GM12878 (cell line): ENCODE measurements around the gene HOXD13. TPM values are rescaled to one million over a fixed set of nuclear protein-coding genes. Genes with fewer than 3 reads are reported as not detected.

Experiments
- ATAC-seq: fragments of 200-7000 bp; cut with Tn5 transposase; 3 replicates; pipeline ENCODE4 v1.9.1; 2020; ENCODE audit warnings: mild to moderate bottlenecking, moderate library complexity
- BruUV-seq: library from RNA; stranded (reverse); fragments of 400-500 nt; replicated peaks from 2 replicates; lab custom pipeline; 2021; lab: Mats Ljungman, UMichigan
- CTCF ChIA-PET: fragments of 300-600 bp; sonication (Branson Sonifier 250); formaldehyde crosslinking; extraction: SDS; loops from one replicate; lab custom pipeline; 2021; ENCODE audit warnings: inconsistent platforms; lab: Yijun Ruan, JAX
- POLR2A ChIA-PET: fragments of 350-600 bp; formaldehyde crosslinking; extraction: SDS; loops from one replicate; lab custom pipeline; 2021; ENCODE audit warnings: inconsistent platforms; lab: Charles Lee
- RAD21 ChIA-PET: fragments of 300-600 bp; sonication (Branson Sonifier 250); formaldehyde crosslinking; loops from one replicate; lab custom pipeline; 2023; ENCODE audit warnings: antibody characterized with exemption; ENCODE audit not compliant: unreplicated experiment; lab: Charles Lee
- SMC1A ChIA-PET: fragments of 300-600 bp; sonication (Branson Sonifier 250); formaldehyde crosslinking; loops from one replicate; lab custom pipeline; 2023; ENCODE audit not compliant: unreplicated experiment, uncharacterized antibody; lab: Charles Lee
- DNase-seq: peaks from one replicate; pipeline ENCODE4 v3.0.0-alpha.2; 2011; ENCODE audit warnings: low read depth, low spot score
- FAIRE-seq: peaks from 3 replicates; lab custom pipeline; 2011; peaks lifted over from hg19 to GRCh38; lab: Jason Lieb, UNC
- H2AFZ ChIP-seq: 2 replicates; pipeline ENCODE4 v1.6.0; 2011; ENCODE audit warnings: low read depth, low read length, control low read depth; ENCODE audit not compliant: control insufficient read depth
- H3K27ac ChIP-seq: 2 replicates; pipeline ENCODE4 v1.5.1; 2011; ENCODE audit warnings: control low read depth; ENCODE audit not compliant: control insufficient read depth, insufficient read depth
- H3K27me3 ChIP-seq, 2 experiments: replicated peaks in 1 of 2; 2 replicates each; pipeline versions ENCODE4 v1.6.0 to v1.6.1; 2011; ENCODE audit warnings: low read length in 1 of 2; ENCODE audit not compliant: control insufficient read depth in 2 of 2, insufficient read depth in 2 of 2
- H3K36me3 ChIP-seq, 2 experiments: 2 replicates each; pipeline ENCODE4 v1.5.1; 2011; ENCODE audit warnings: low read length in 1 of 2; ENCODE audit not compliant: control insufficient read depth in 2 of 2, insufficient read depth in 2 of 2
- H3K4me1 ChIP-seq: 2 replicates; pipeline ENCODE4 v1.6.1; 2011; ENCODE audit warnings: mild to moderate bottlenecking, low read length, moderate library complexity, mixed read lengths; ENCODE audit not compliant: control insufficient read depth, insufficient read depth
- H3K4me2 ChIP-seq: 2 replicates; pipeline ENCODE4 v1.6.0; 2011; ENCODE audit warnings: control low read depth; ENCODE audit not compliant: control insufficient read depth, insufficient read depth
- H3K4me3 ChIP-seq: fragments of 200-600 bp; sonication (generic); 2 replicates; pipeline ENCODE4 v1.5.1; 2016
- H3K79me2 ChIP-seq: 2 replicates; pipeline ENCODE4 v1.6.0; 2011; ENCODE audit warnings: low read length; ENCODE audit not compliant: control insufficient read depth, insufficient read depth
- H3K9ac ChIP-seq: 2 replicates; pipeline ENCODE4 v1.8.0; 2011; ENCODE audit warnings: low read length, control low read depth, mixed read lengths; ENCODE audit not compliant: control insufficient read depth, insufficient read depth
- H3K9me3 ChIP-seq: replicated peaks from 3 replicates; pipeline ENCODE4 v1.5.1; 2011; ENCODE audit warnings: mild to moderate bottlenecking, low read length; ENCODE audit not compliant: control insufficient read depth, insufficient read depth
- H4K20me1 ChIP-seq: 2 replicates; pipeline ENCODE4 v1.6.0; 2011; ENCODE audit not compliant: control insufficient read depth, insufficient read depth
- BCL3 ChIP-seq: IDR thresholded peaks from 2 replicates; pipeline ENCODE4 v1.6.1; 2011; ENCODE audit warnings: borderline replicate concordance, low read depth, mild to moderate bottlenecking, moderate library complexity, low read length; ENCODE audit not compliant: insufficient read depth, poor library complexity, severe bottlenecking
- CUX1 ChIP-seq: IDR thresholded peaks from 2 replicates; pipeline ENCODE4 v1.6.1; 2012; ENCODE audit warnings: improper control_type of control experiment, low read depth, low read length; ENCODE audit not compliant: insufficient replicate concordance
- FOXK2 ChIP-seq: fragments of 450-650 bp; IDR thresholded peaks from 2 replicates; pipeline ENCODE4 v1.6.1; 2017; ENCODE audit warnings: mild to moderate bottlenecking, moderate library complexity
- IKZF2 ChIP-seq, 2 experiments: fragments of 450-650 bp; IDR thresholded peaks; 2 replicates each; pipeline ENCODE4 v1.6.1; 2017; ENCODE audit warnings: mild to moderate bottlenecking in 2 of 2, moderate library complexity in 2 of 2
- MXI1 ChIP-seq: fragments of 150-350 bp; IDR thresholded peaks from 2 replicates; pipeline ENCODE4 v1.6.1; 2011; ENCODE audit warnings: low read depth, mild to moderate bottlenecking, inconsistent platforms, low read length, improper control_type of control experiment
- NR2C1 ChIP-seq: fragments of 450-650 bp; IDR thresholded peaks from 2 replicates; pipeline ENCODE4 v1.6.1; 2017; ENCODE audit warnings: antibody characterized with exemption, mild to moderate bottlenecking, moderate library complexity
- RCOR1 ChIP-seq: conservative IDR thresholded peaks from 2 replicates; pipeline ENCODE4 v1.6.1; 2012; ENCODE audit warnings: low read depth, low read length, improper control_type of control experiment
- RUNX3 ChIP-seq: IDR thresholded peaks from 2 replicates; pipeline ENCODE4 v1.6.1; 2012; ENCODE audit warnings: low read length, inconsistent platforms
- SMAD1 ChIP-seq: fragments of 450-650 bp; IDR thresholded peaks from 2 replicates; pipeline ENCODE4 v1.6.1; 2018; ENCODE audit warnings: mild to moderate bottlenecking, low read depth; ENCODE audit not compliant: partially characterized antibody
- SREBF2 ChIP-seq: IDR thresholded peaks from 2 replicates; pipeline ENCODE4 v1.6.1; 2012; ENCODE audit warnings: mild to moderate bottlenecking, low read length
- WGBS: methylation state at CpG from one replicate; pipeline ENCODE4 v1.1.6; 2016; ENCODE audit warnings: low lambda C conversion rate; ENCODE audit not compliant: insufficient replicate concordance, insufficient coverage; ENCODE audit errors: missing lambda C conversion rate; 5-methylcytosine and 5-hydroxymethylcytosine counted together
- in situ Hi-C: fragments of 300-500 bp; cut with MboI; formaldehyde crosslinking; loops from 9 replicates; pipeline ENCODE4 v1.14.3; 2018; ENCODE audit warnings: mixed read lengths
- intact Hi-C: fragments of 100-400 bp; cut with micrococcal nuclease; formaldehyde crosslinking; loops from one replicate; pipeline ENCODE4 v1.14.2; 2022; ENCODE audit not compliant: unreplicated experiment
- polyA plus RNA-seq, 11 experiments: library from polyadenylated mRNA; depleted of rRNA in 4 of 11; unstranded in 6 of 11; stranded (reverse) in 5 of 11; fragments of >200 nt; fragmentation: Nextera tagmentation in 4 of 11; fragmentation: Illumina TruSeq in 1 of 11; extraction: Ambion mirVana in 4 of 11; extraction: Trizol in 1 of 11; gene quantifications; 1 replicate in 1 of 11; 2 replicates in 10 of 11; pipeline versions ENCODE4 v1.2.1 to v1.2.3, GENCODE V29; 2011 to 2016; ENCODE audit warnings: inconsistent platforms in 2 of 11, missing spikeins in 2 of 11, low read depth in 1 of 11
- total RNA-seq, 4 experiments: library from RNA; depleted of rRNA in 3 of 4; stranded (reverse); fragments of >200 nt in 3 of 4; fragmentation: Illumina TruSeq in 1 of 4; extraction: Trizol in 1 of 4; gene quantifications; 2 replicates each; pipeline versions ENCODE4 v1.2.1 to v1.2.3, GENCODE V29; 2013 to 2021

The HOXD13 gene
- total and polyA plus RNA-seq, 10 of the 15 experiments (the other 5 are each of a cell fraction or from before 2014, with no cell fraction given), result not detected

GRCh38 chr2:176121190-176122051, 28.9 kb downstream of the HOXD13 start:
- Histone ChIP-seq H3K79me2 (no peaks in the 10 kb centered on the region), H3K27me3 (peaks cover 5 to 37% of the 10 kb centered on the region in 2 experiments), H3K36me3 (no peaks in the 10 kb centered on the region), H4K20me1 (no peaks in the 10 kb centered on the region), H3K27ac (no peak overlapping the region), H3K4me3 (no peak overlapping the region), H3K4me1 (no peaks in the 10 kb centered on the region), H3K9me3 (peaks cover 1% of the 10 kb centered on the region; the same call in 1 of the 3 replicates), H3K9ac (no peak overlapping the region), H2AFZ (no peak overlapping the region), H3K4me2 (no peak overlapping the region)
- ATAC-seq (no peak), FAIRE-seq (no peak), DNase-seq (no peak)
- 47% methylated on average over 51 of the region's 53 CpGs for WGBS
- ChIA-PET POLR2A (no interaction called here), CTCF (interaction anchor here (0.7 to 1.4 kb wide), 5 partner anchors 11 to 530 kb away, joined by 3 to 7 read pairs (median 4); no protein-coding TSS in a partner anchor), SMC1A (no interaction called here), RAD21 (no interaction called here)
- in situ Hi-C loops, result loop anchor here (10.0 kb wide), 1 partner anchor 703 kb away; no protein-coding TSS in a partner anchor
- BruUV-seq, result no TSS peak
- TF ChIP-seq SREBF2 (no peak), BCL3 (no peak), IKZF2 (IDR thresholded peaks at IDR 0.05) (no peak), RUNX3 (no peak), MXI1 (no peak), RCOR1 (no peak), CUX1 (no peak), FOXK2 (no peak), NR2C1 (no peak), SMAD1 (no peak)
- intact Hi-C loops, result no loop called here
